ENCODE measurements around the gene PAM16. TPM values are rescaled to one million over a fixed set of nuclear protein-coding genes. Genes with fewer than 3 reads are reported as not detected.
"Not testable (repeated sequence)": the region's sequence is repeated elsewhere in the genome, so short reads cannot be mapped to it uniquely, and the experiment has no call there.

The PAM16 gene
- total RNA-seq, 1 donor from 2014 or later: 21.2 TPM

DNA sequence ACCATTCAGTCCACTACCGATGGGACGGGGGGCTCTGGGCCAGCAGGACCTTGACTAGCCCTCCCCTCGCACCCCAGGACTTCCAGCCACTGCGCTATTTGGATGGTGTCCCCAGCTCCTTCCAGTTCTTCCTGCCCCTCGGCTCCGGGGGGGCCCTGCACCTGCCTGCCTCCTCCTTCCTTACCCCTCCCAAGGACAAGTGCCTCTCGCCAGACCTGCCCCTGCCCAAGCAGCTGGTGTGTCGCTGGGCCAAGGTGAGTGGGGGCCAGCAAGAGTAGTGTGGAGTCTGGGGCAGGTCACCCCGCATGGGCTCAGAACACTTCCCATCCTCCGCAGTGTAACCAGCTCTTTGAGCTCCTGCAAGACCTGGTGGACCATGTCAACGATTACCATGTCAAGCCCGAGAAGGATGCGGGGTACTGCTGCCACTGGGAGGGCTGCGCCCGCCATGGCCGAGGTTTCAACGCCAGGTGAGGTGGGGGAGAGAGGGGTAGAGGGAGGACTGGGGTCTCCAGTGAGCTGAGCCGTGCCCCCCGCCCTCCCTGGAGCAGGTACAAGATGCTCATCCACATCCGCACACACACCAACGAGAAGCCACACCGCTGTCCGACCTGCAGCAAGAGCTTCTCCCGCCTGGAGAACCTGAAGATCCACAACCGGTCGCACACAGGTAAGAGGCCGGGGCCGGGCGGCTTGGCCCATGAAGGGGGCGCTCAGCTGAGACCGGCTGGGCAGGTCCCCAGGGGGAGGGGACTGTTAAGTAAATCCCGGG is 16.2 kb downstream of the PAM16 start:
- DNase-seq: no peak

DNA sequence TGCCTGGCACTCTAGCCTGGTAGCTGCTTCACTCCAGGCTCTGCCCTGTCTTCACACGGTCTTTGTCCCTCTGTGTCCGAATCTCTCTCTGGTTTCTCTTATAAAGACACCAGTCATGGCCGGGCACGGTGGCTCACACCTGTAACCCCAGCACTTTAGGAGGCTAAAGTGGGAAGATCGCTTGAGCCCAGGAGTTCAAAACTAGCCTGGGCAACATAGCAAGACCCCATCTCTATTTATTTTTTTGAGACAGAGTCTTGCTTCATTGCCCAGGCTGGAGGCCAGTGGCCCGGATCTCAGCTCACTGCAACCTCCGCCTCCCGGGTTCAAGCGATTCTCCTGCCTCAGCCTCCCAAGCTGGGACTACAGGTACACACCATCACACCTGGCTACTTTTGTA is 17.4 kb downstream of the PAM16 start:
- DNase-seq: not testable (repeated sequence)

DNA sequence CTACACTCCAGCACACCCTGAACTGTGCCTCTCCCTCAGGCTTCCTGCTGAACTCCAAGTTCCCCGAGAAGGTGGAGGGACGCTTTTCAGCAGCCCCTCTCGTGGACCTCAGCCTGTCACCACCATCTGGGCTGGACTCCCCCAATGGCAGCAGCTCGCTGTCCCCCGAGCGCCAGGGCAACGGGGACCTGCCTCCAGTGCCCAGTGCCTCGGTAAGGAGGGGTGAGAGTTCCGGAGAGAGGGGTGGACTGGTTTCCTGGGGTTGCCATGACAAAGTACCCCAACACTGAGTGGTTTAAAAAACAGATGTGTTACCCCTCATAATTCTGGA is 17.8 kb downstream of the PAM16 start:
- no peak for DNase-seq

DNA sequence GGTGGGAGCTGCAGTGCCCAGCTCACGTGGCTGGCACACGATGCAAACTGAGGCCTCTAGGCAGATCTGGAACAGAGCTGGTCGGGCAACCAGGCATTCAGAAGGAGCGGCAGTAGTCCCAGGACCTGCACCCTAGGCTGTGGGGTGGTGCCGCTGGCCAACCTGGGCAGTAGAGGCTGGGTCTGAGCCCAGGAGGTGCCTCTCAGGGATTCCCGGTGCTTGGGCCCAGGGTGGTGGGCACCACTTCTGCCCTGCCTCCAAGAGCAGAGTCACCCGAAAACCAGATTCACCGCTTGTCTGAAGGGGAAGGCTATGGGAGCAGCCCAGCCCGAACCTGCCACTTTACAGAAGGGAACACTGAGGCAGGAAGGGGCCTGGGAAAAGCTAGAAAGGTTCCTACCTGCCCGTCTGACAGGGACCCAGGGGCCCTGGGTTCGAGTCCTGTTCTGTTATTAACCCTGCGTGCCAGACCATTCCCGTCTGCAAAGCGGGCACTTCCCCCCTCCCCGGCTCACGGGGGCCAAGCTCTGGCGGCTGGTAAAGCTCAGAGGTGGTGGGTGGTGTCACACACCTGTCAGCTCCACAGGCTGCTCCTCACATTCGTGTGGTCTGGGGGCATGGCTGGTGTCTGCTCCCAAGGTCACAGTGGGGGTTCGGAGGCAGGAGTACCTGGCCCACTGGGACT is 18.4 kb downstream of the PAM16 start:
- no peak for DNase-seq

DNA sequence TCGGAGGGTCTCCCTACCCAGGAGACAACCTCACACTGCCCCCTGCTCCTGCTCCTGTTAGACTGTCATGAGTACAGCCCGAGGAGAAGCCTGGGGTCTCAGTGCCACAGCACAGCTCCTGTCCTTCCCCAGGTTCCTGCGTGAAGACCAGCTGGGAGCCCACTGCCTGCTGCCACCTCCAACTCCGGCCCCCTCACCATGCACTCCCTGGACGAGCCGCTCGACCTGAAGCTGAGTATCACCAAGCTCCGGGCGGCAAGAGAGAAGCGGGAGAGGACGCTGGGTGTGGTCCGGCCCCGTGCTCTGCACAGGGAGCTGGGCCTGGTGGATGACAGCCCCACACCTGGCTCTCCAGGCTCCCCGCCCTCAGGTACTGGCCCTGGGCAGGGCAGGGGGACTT is 19.0 kb downstream of the PAM16 start:
- no peak for DNase-seq

DNA sequence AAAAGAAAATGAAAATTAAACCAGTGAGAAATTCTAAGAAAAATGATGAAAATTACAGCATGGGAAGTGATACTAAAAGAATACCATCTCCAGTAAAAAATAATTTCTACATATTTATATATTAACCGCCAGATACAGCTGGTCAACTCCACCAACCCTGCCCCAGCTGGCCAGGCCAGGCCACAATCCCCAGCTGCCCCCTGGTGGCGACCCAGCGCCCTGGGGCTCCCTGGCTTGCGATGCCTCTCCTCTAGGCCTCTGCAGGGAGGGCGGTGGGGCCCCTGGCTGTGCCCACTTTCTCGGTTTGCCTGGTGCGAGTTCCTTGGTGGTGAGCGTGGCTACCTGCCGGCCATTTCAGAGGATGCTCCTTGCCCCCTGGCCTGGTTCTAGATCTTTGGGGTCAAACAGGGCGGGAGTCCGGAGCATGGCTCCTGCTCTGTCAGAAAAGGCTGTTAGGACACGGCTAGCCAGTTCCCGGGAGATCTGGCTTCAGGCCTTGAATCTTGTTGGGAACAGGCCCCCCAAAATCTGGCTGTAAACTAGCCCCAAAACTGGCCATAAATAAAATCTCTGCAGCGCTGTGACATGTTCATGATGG is 20.7 kb downstream of the PAM16 start:
- DNase-seq: peak; percentile 29

DNA sequence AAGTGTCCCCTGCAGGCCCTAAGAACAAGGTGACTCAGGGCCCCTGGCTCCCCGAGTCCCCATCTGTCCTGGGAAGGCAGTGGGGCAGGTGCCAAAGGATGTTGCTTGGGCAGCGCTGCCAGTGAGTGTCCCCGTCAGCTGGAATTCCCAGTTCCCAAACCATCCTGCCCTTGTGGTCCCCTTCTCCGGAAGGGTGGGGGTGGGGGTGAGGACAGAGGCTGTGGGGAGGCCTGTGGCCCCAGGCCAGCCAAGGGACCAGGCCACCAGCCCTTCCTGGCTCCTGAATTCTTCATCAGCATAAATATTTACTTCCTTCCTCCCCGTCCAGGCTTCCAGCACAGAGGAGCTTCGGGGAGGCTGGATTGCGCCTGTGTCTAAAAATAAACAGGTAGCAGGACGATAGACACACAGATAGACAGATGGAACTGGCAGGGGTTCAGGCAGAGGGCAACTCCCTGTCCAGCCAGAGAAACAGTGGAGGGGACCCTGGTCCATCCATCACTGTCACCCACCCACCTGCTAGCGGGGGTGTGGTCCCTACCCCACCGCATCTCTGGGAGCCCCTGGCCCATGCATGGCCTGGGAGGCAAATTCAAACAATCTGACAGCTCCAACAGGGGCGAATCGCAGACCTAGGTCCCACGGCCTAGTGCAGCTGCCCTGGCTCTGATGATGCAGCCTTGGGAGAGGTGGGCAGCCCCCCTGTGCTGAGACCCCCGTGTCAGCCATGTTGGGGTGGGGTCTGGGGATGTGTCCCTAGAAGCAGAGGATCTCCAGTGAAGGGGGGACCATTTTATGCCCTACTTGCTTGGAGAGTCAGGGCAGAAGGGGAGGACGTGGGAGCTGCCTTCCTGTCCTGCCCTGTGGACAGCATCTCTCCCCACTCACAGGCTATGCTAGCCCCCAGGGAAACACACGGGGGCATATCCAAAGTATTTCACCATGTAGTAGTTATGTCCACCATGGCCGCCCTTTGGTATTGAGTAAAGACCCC is 22.0 kb downstream of the PAM16 start:
- no peak for DNase-seq

DNA sequence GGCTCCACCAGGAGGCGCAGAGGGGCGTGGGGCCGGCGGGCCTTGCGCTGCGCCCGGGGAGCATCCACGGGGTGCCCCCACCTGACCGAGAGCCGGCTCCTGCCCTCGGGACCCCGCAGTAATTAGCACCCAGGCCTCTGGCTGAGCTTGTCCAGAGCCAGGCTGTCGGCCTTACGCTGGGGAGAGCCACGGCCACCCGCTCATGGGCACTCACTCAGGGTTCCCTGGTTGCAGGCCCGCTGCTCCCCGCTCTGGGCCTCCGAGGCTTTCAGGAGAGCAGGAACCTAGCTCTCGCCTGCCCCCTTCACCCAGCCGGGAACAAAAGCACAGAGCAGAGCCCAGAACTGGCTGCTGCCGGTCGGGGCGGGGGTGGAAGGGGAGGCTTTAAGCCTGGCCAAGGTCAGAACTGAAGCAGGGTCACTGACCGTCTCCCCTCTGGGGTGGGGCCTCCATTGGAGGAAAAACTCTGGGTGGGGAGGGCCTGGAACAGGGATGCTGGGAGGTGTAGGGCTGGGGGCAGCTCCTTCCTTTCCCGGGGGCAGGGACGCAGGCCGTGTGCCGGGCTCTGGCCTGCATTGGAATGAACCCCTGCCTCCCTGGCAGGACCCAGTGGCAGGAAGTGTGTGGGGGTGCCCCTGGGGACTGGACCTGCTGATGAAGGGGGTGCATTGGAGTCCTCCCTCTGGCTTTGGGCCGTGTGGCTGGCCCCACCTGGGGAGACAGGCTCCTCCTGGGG is 22.9 kb downstream of the PAM16 start:
- peak; percentile 60 for DNase-seq

DNA sequence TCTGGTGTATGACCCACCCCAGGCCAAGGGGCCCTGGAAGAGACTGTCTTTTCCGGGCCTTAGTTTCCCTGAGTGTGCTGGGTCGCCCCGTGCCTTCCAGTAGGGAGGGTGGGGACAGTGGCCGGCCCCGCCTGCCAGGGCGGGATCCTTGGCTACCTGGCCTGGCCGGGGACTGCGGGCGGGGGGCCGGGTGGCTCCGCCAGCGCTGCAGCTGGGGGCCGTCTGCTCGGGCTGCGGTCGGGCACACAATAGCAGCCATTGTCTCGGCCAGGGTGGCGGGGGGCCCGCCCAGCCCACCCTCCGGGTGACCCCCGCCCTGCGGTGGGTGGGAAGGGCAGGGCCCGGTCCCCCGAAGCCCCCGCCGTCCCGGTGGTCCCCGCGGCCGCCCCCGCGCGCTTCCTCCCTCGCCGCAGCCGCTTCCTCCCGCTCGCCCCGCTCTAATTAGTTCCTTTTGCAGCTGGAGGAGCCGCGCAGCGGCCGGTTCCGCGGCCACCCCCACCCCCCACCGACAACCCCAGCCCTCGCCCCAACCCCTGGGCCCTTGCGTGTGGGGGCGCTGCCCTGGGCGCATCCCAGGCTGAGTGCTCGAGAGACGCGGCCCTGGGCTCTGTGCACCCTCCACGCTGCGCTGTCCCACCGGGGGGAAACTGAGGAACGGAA is 23.6 kb downstream of the PAM16 start:
- DNase-seq: no peak

DNA sequence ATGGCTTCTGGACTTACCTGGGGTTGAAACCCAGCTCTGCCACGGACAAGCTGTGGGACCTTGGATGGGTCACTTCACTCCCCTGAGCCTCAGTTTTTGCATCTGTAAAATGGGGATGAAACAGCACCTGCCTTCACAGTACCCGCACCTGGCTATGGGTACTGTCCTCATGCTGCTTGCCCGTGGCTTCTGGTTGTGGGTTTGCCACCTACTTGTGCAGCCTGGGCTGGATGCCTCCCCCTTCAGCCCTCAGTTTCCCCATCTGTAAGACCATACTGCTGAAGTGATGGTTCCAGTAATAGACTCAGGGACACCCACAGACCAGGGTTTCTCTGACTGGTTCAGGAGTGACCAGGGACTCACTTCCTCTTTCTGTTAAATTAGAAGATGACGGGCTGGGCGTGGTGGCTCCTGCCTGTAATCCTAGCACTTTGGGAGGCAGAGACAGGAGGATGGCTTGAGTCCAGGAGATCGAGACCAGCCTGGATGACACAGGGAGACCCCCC is 25.8 kb downstream of the PAM16 start:
- no peak for DNase-seq

DNA sequence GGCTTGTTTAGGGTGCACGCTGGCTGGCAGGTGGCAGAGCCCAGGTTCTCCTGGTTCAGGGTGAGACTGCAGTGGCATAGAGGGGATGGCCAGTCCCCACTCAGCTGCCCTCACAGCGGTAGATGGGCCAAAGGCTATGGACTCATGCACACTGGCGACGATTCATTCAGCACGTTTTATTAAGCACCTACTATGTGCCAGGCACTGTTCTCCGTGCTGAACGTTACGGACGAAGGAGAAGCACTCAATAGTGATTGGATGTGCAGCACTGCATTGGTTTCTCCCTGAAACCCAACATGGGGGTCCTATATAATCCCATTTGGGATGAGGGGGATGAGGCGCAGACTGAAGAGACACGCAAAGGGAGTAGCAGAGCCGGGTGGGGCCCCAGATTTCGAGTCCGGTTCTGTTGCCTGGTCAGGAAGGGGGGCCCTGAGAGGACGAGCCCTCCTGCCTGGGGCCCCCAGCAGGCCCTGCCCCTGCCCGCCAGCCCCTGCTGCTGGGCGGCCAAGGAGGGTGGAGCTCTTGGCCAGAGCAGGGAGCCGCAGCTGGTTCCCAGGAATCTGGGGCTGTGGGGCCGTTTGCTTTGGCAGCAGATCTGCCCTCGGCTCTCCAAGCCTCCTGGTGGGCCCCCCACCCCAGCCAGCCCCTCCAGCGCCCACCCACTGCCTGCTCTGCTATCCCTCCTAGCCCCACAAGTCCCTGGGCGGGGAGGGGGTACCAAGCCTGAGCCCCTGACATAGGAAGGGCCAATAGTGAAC is 26.4 kb downstream of the PAM16 start:
- no peak for DNase-seq

DNA sequence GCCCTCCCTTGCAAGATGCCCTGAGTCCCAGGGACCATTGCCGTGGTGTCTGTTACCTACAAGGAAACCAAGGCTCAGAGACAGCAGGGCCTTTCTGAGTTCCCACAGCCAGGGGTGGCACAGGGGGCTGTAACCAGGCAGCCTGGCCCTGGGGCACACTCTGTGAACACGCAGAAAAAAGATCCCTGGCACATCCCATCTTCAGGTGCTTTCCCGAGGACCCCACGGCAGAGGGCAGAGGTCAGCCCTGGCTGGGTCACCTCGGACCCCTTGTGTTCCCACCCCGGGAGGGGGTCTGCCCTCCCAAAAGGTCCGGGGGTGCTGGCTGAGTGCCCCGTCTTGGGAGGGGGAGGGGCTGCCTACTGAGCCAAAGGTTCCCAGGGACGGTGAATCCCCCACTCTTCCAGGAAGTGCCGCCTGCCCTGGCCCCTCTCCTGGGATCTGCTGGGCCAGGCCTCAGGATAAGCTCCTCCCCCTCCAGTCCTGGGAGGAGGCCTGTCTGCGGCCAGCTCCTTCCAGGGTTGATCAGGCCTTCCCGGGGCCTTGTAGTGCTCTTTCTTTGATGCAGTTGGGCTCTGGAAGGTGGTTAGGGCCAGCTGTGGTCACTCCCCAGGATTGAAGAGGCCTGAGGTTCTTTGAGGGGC is 27.2 kb downstream of the PAM16 start:
- no peak for DNase-seq

DNA sequence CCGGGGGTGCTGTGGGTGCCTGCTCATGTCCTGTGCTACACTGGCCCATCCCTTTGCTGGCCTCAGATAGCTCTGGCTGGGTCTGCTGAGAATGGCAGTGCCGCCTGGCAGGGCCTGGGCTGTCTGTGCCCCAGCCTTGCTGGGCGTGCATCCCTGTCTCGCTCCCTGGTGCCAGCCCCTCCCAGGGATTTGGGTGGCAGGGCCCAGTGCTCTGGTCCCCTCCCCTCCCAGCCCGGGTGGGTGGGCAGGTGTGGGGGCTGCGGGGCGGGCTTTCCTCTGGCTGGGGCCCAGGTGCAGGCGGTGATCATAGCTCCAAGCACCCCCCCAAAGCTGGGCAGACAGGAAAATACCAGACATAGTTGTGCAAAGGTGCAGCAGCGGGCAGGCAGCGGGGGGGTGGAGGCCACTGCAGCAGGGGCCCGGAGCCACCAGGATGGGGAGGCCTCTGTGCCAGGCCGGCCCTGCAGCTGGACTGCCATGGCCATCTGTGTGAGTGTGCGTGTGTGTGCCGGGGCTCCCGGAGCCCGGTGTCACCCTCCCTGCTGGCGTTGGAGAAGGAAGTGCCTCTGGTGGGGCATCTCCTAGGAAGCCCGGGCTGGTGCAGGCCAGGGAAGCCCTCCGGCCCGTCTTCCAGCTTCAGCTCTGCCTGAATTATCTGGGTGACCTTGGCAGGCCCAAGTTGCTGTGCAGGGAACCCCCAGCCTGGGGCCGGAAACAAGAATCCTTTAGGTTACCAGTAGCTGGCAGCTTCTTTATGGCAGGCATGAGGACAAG is 27.9 kb downstream of the PAM16 start:
- peak; percentile 21 for DNase-seq

DNA sequence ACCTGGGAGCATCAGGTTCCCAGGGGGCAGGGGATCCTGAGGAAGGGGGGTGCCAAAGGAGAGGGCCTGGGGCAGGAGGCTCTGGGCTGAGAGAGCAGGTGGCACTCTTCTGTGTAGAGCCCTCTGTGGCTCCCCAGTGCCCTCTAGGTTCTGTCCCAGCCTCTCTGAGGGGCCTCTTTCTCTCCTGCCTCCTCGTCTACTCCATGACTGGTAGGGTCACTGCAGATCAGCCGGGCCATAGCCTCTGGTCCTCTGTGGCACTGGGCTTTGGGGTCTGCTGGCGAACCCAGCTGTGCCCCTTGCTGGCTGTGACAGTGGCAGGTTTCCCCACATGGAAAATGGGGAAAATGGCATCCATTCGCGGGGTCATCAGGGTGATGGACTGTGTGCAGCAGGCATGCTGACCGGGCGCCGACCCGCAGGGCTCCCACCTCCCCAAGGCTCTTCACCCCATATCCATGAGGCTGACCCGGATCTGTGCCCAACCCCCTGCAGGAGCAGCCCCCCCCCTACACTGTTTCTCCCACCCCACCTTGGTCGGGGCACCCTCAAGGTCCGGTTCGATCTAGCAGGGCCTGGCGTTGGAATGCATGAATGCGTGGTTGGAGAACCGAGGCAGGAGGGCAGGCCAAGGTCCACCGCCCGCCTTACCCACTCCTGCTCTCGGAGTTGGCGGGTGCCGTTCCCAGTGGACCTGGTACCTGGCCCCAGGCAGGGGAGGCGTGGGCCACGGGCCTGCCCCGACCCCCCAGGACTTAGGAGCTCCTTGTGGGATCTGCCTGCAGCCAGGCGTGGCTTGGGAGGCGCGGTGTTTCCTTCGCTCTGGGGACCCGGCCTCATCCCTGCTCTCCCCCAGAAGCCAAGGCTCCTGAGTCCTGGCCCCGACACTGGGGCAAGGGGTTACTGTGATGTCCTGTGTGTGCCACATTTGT is 28.7 kb downstream of the PAM16 start:
- no peak for DNase-seq

DNA sequence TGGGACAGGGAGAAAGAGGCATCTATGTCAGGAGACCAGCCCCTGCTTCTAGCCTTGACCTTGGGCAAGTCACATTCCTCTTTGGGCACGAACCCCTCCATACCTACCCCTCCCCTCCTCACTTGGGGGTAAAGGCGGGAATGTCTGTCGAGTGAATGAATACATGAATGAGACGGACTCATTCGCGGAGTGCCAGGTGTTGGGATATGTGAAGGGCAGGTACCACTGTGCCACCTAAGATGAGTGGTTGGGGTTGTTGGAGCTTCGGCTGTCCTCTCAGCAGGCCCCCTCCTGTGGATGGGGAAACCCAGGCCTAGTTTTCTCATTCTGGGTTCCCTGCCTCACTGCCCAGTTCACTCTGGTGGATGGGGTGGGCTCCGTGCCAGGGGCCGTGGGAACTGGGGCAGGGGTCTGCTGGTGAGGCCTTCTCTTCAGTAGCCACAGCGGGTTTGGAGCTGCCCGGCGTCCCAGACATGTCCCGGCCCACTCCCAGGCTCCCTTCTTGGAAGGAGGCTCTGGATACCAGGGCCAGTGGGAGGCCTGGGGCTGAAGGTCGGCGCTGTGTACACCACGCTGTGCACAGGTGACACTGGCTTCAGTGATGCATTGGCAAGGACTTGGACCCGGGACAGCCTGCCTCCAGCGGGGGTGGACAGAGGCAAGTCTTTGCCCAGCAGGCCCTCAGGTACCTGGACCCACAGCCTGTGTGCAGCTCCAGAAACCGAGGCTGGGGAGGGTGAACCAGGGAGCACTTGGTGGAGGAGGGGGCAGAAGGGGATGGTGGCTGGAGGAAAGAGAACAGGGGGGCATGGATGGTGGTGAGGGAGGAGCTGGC is 29.6 kb downstream of the PAM16 start:
- DNase-seq: no peak

DNA sequence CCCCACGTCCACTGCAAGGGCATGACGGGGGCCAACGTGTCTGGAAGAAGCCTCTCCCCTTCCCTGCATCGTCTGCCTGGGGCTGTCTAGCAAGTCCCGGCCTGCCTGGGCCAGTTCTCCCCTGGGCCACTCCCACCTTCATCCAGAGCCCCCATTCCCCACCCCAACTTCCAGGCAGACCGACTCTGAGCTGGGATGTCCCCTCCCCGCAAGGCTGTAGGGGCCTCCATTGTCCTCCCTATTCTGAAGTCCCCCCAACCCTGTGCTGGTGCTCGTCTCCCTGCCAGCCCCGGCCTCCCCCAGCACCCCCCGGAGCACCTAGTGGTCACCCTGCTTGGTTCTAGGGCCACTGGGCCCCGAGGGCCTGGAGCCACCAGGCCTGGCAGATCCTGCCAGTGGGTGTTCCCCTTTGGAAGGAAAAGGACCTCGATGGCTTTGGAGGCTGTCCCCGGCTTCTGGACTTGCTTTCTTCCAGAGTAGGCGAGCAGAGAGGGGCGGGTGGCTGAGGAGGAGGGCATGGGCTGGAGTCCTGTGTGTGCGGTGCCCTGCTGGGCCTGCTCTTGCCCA is 30.5 kb downstream of the PAM16 start:
- no peak for DNase-seq

Data from occipital lobe (tissue), 2 donors.